Transverse colon (tissue), 4 donors: ENCODE measurements around the gene MT1X.

Experiments
- CTCF ChIP-seq, 5 experiments: fragments of 200-600 bp in 3 of 5; fragments of 450-650 bp in 2 of 5; sonication (generic) in 3 of 5; IDR thresholded peaks; 1 replicate in 2 of 5; 2 replicates in 3 of 5; pipeline ENCODE4 v1.5.1; 2016 to 2017; ENCODE audit warnings: antibody characterized with exemption in 5 of 5, inconsistent platforms in 3 of 5, mild to moderate bottlenecking in 2 of 5, moderate library complexity in 1 of 5
- EP300 ChIP-seq: sonication (generic); formaldehyde crosslinking; IDR thresholded peaks from one replicate; pipeline ENCODE4 v1.6.1; 2017; ENCODE audit warnings: antibody characterized with exemption, low read depth
- POLR2A ChIP-seq: fragments of 450-650 bp; IDR thresholded peaks from one replicate; pipeline ENCODE4 v1.6.1; 2016; ENCODE audit warnings: antibody characterized with exemption, mild to moderate bottlenecking, moderate library complexity
- POLR2AphosphoS5 ChIP-seq, 3 donors: sonication (generic); formaldehyde crosslinking; IDR thresholded peaks; one replicate each; pipeline ENCODE4 v1.6.1; 2016; ENCODE audit warnings: antibody characterized with exemption in 3 of 3

GRCh38 chr16:56643080-56643778, 39.0 kb upstream of the MT1X start:
- TF ChIP-seq POLR2A (peak; percentile 51), CTCF (IDR thresholded peaks at IDR 0.05) (peak; percentile 38 to 62 (median 43)), POLR2AphosphoS5 (IDR thresholded peaks at IDR 0.05) (peak in 2 of 3 donors; percentile 44 to 49), EP300 (peak; percentile 69)
